Measurements from ENCODE around the gene UTP14C. TPM values are rescaled to one million over a fixed set of nuclear protein-coding genes. Genes with fewer than 3 reads are reported as not detected.

The UTP14C gene
- total RNA-seq, 1 experiment from 2014 or later = 11.2 TPM

DNA sequence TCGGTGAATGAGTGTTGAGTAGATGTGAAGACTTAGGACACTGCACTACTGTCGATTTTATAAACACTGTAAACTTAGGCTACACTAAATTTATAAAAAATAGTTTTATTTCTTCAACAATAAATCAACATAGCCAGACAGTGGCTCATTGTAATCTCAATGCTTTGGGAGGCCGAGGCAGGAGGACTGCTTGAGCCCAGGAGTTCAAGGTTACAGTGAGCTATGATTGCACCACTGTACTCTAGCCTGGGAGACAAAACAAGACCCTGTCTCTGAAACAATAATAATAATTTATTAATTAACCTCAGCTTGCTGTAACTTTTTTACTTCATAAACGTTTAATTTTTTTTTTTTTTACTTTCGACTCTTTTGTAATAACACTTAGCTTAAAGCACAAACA lies 47.6 kb upstream of the UTP14C start:
- ChIA-PET POLR2A (interaction anchor here (0.6 to 0.7 kb wide), 2 partner anchors 35 to 891 kb away, joined by 3 read pairs; no protein-coding TSS in a partner anchor), CTCF (interaction anchor here (0.6 kb wide), 1 partner anchor 19 kb away, joined by 4 read pairs; no protein-coding TSS in a partner anchor)
- intact Hi-C loops (cut with micrococcal nuclease; ENCODE audit: unreplicated experiment) = no loop called here
- TF ChIP-seq POLR2AphosphoS5 (IDR thresholded peaks at IDR 0.05; ENCODE audit: low read depth, low read length) = no peak
- no peak for TF ChIP-seq TCF7L2 (IDR thresholded peaks at IDR 0.05; ENCODE audit: low read depth, low read length)
- TF ChIP-seq, protein P1, sequence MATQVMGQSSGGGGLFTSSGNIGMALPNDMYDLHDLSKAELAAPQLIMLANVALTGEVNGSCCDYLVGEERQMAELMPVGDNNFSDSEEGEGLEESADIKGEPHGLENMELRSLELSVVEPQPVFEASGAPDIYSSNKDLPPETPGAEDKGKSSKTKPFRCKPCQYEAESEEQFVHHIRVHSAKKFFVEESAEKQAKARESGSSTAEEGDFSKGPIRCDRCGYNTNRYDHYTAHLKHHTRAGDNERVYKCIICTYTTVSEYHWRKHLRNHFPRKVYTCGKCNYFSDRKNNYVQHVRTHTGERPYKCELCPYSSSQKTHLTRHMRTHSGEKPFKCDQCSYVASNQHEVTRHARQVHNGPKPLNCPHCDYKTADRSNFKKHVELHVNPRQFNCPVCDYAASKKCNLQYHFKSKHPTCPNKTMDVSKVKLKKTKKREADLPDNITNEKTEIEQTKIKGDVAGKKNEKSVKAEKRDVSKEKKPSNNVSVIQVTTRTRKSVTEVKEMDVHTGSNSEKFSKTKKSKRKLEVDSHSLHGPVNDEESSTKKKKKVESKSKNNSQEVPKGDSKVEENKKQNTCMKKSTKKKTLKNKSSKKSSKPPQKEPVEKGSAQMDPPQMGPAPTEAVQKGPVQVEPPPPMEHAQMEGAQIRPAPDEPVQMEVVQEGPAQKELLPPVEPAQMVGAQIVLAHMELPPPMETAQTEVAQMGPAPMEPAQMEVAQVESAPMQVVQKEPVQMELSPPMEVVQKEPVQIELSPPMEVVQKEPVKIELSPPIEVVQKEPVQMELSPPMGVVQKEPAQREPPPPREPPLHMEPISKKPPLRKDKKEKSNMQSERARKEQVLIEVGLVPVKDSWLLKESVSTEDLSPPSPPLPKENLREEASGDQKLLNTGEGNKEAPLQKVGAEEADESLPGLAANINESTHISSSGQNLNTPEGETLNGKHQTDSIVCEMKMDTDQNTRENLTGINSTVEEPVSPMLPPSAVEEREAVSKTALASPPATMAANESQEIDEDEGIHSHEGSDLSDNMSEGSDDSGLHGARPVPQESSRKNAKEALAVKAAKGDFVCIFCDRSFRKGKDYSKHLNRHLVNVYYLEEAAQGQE (IDR thresholded peaks at IDR 0.05; ENCODE audit: insufficient read depth in 1 of 2, low read depth in 2 of 2, low read length in 1 of 2) = no peak
- TF ChIP-seq, protein P2, sequence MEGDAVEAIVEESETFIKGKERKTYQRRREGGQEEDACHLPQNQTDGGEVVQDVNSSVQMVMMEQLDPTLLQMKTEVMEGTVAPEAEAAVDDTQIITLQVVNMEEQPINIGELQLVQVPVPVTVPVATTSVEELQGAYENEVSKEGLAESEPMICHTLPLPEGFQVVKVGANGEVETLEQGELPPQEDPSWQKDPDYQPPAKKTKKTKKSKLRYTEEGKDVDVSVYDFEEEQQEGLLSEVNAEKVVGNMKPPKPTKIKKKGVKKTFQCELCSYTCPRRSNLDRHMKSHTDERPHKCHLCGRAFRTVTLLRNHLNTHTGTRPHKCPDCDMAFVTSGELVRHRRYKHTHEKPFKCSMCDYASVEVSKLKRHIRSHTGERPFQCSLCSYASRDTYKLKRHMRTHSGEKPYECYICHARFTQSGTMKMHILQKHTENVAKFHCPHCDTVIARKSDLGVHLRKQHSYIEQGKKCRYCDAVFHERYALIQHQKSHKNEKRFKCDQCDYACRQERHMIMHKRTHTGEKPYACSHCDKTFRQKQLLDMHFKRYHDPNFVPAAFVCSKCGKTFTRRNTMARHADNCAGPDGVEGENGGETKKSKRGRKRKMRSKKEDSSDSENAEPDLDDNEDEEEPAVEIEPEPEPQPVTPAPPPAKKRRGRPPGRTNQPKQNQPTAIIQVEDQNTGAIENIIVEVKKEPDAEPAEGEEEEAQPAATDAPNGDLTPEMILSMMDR (IDR thresholded peaks at IDR 0.05) = no peak
- no peak for TF ChIP-seq SIN3A (IDR thresholded peaks at IDR 0.05; ENCODE audit: borderline replicate concordance, insufficient read depth, low read depth, low read length)
- Histone ChIP-seq H3K4me3 (ENCODE audit: low read depth in 2 of 2, low read length in 2 of 2) (no peak overlapping the region), H3K4me1 (ENCODE audit: control insufficient read depth, insufficient read depth, low read length) (peaks cover 9% of the 10 kb centered on the region), H3K27me3 (ENCODE audit: control insufficient read depth, insufficient read depth, low read length) (no peaks in the 10 kb centered on the region), H3K36me3 (ENCODE audit: control insufficient read depth, insufficient read depth, low read length) (no peaks in the 10 kb centered on the region), H3K9me3 (ENCODE audit: control insufficient read depth, insufficient read depth, low read depth, low read length) (no peaks in the 10 kb centered on the region), H3K27ac (ENCODE audit: low read length) (no peak overlapping the region)
- DNase-seq (ENCODE audit: low read depth, low spot score) (no peak), ATAC-seq (no peak)
- BruUV-seq (replicated peaks) = no TSS peak
- in situ Hi-C loops (cut with HindIII; ENCODE audit: low pct_unique_long_range_greater_than_20kb, low sequenced_read_pairs) = no loop called here

DNA sequence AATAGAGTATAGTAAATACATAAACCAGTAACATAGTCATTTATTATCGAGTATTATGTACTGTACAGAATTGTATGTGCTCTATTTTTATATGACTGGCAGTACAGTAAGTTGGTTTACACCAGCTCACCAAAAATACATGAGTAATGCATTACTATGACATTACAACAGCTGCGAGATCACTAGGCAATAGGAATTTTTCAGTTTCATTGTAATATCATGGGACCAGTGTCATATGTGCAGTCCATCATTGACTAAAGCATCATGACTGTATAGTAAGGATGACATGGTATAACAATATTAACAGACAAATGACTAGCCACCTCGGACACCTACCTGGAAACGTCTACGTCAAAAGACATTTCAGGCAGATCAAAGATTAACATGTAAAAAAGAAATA lies 46.9 kb upstream of the UTP14C start:
- no TSS peak for BruUV-seq (replicated peaks)
- POLR2A ChIA-PET = no interaction called here

More for the DNA sequence above, 46.9 kb upstream of the UTP14C start:
- H3K4me3 ChIP-seq (ENCODE audit: low read depth in 2 of 2, low read length in 2 of 2) = no peak overlapping the region
- CTCF ChIA-PET = interaction anchor here (0.6 kb wide), 1 partner anchor 18 kb away, joined by 4 read pairs; no protein-coding TSS in a partner anchor
- H3K4me1 ChIP-seq (ENCODE audit: control insufficient read depth, insufficient read depth, low read length) = peaks cover 9% of the 10 kb centered on the region
- H3K27me3 ChIP-seq (ENCODE audit: control insufficient read depth, insufficient read depth, low read length) = no peaks in the 10 kb centered on the region
- TF ChIP-seq TCF7L2 (IDR thresholded peaks at IDR 0.05; ENCODE audit: low read depth, low read length) (no peak), SIN3A (IDR thresholded peaks at IDR 0.05; ENCODE audit: borderline replicate concordance, insufficient read depth, low read depth, low read length) (no peak), POLR2AphosphoS5 (IDR thresholded peaks at IDR 0.05; ENCODE audit: low read depth, low read length) (no peak)
- TF ChIP-seq, protein P1 (IDR thresholded peaks at IDR 0.05; ENCODE audit: insufficient read depth in 1 of 2, low read depth in 2 of 2, low read length in 1 of 2) = no peak
- TF ChIP-seq, protein P2 (IDR thresholded peaks at IDR 0.05) = no peak
- H3K36me3 ChIP-seq (ENCODE audit: control insufficient read depth, insufficient read depth, low read length) = no peaks in the 10 kb centered on the region
- ATAC-seq (no peak), DNase-seq (ENCODE audit: low read depth, low spot score) (no peak)
- in situ Hi-C loops (cut with HindIII; ENCODE audit: low pct_unique_long_range_greater_than_20kb, low sequenced_read_pairs) = no loop called here
- no peak overlapping the region for H3K27ac ChIP-seq (ENCODE audit: low read length)
- H3K9me3 ChIP-seq (ENCODE audit: control insufficient read depth, insufficient read depth, low read depth, low read length) = no peaks in the 10 kb centered on the region
- intact Hi-C loops (cut with micrococcal nuclease; ENCODE audit: unreplicated experiment) = no loop called here

Data from Panc1 (cell line).